Endothelial cell of umbilical vein (primary cell): ENCODE measurements around the gene PHKG2.

Experiments used
- CTCF ChIP-seq, 2 donors: IDR thresholded peaks; 1 replicate in 1 of 2; 2 replicates in 1 of 2; pipeline ENCODE4 v1.5.1; 2011; ENCODE audit warnings: low read length in 2 of 2, mild to moderate bottlenecking in 2 of 2, moderate library complexity in 2 of 2, control low read depth in 1 of 2, inconsistent platforms in 1 of 2, low read depth in 1 of 2; ENCODE audit not compliant: insufficient read depth in 1 of 2; ENCODE audit errors: extremely low read depth in 1 of 2
- EZH2 ChIP-seq: IDR thresholded peaks from 2 replicates; pipeline ENCODE4 v1.6.1; 2012; ENCODE audit warnings: borderline replicate concordance, low read depth, mild to moderate bottlenecking, moderate library complexity, low read length, inconsistent platforms; ENCODE audit not compliant: severe bottlenecking
- FOS ChIP-seq: IDR thresholded peaks from 2 replicates; pipeline ENCODE4 v1.6.1; 2011; ENCODE audit warnings: mild to moderate bottlenecking, low read length, moderate library complexity, borderline replicate concordance; ENCODE audit not compliant: insufficient read depth
- GATA2 ChIP-seq: IDR thresholded peaks from 2 replicates; pipeline ENCODE4 v1.7.0; 2011; ENCODE audit warnings: low read depth, mild to moderate bottlenecking, moderate library complexity, mixed read lengths, low read length; ENCODE audit not compliant: insufficient read length, insufficient read depth
- POLR2A ChIP-seq: IDR thresholded peaks from 2 replicates; pipeline ENCODE4 v1.6.1; 2012; ENCODE audit warnings: low read depth, mild to moderate bottlenecking, control low read depth, low read length
- POLR2AphosphoS5 ChIP-seq: IDR thresholded peaks from 2 replicates; pipeline ENCODE4 v1.6.1; 2012; ENCODE audit warnings: low read depth, mild to moderate bottlenecking, control low read depth, low read length, moderate library complexity; ENCODE audit not compliant: insufficient read depth

- TF ChIP-seq CTCF (IDR thresholded peaks at IDR 0.05; ENCODE audit: extremely low read depth in 1 of 2, insufficient read depth in 1 of 2, low read depth in 1 of 2, low read length in 2 of 2) (no peak), FOS (no peak), POLR2A (no peak), EZH2 (no peak), POLR2AphosphoS5 (no peak), GATA2 (no peak)
These were observed 26.8 kb downstream of the PHKG2 start for GRCh38 chr16:30775131-30775391.
